HL-60 (cell line): ENCODE measurements around the gene SMC1B.
"Not testable (repeated sequence)": the region's sequence is repeated elsewhere in the genome, so short reads cannot be mapped to it uniquely, and the experiment has no call there.

Experiments
- DNase-seq, 2 experiments: peaks; one replicate each; pipeline ENCODE4 v3.0.0-alpha.2; 2010 to 2020; ENCODE audit warnings: low read depth in 1 of 2, low spot score in 1 of 2
- H3K27ac ChIP-seq: fragments of 250-450 bp; sonication (Bioruptor Pico); replicated peaks from 2 replicates; pipeline ENCODE4 v1.5.1; 2020; ENCODE audit warnings: mild to moderate bottlenecking, moderate library complexity
- H3K27me3 ChIP-seq: fragments of 250-450 bp; sonication (Bioruptor Pico); 2 replicates; pipeline ENCODE4 v1.5.1; 2021; ENCODE audit warnings: mild to moderate bottlenecking, moderate library complexity; ENCODE audit not compliant: insufficient read depth, poor library complexity, severe bottlenecking
- H3K4me3 ChIP-seq: replicated peaks from 2 replicates; pipeline ENCODE4 v1.5.1; 2011; ENCODE audit warnings: mild to moderate bottlenecking, control low read depth, low read length; ENCODE audit not compliant: insufficient read depth
- GABPA ChIP-seq: IDR thresholded peaks from 2 replicates; pipeline ENCODE4 v1.6.1; 2012; ENCODE audit warnings: low read depth
- POLR2AphosphoS5 ChIP-seq: IDR thresholded peaks from 2 replicates; pipeline ENCODE4 v1.6.1; 2012; ENCODE audit warnings: low read depth
- SPI1 ChIP-seq: IDR thresholded peaks from 2 replicates; pipeline ENCODE4 v1.6.1; 2012; ENCODE audit warnings: low read depth, mild to moderate bottlenecking, borderline replicate concordance
- TF ChIP-seq, protein P1 (sequence below): IDR thresholded peaks from one replicate; pipeline ENCODE4 v1.5.1; 2011; ENCODE audit warnings: low read length, control low read depth, inconsistent platforms; ENCODE audit not compliant: insufficient read depth
- TF ChIP-seq, protein P2 (sequence below): IDR thresholded peaks from 2 replicates; pipeline ENCODE4 v1.6.1; 2012; ENCODE audit warnings: low read depth; ENCODE audit not compliant: insufficient replicate concordance

Gene SMC1B

DNA sequence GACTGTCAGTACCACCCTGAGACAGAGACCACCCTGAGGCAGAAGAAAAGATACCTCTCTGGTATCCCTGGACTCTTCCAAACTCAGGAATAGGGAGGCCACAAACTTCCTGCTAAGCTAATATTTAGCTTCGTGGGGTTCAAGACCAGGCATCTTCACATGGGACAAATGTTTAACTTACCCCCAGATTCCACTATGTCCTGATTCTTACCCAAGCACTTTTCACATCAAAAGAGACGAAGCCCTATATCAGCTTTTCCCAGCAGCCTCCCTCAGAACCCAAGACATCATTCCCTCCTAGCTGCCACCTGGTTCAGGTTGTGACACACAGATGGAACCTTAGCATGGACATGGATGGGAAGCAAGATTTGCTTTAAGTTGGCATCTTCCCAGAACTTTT, 32.1 kb downstream of the SMC1B start:
- Histone ChIP-seq H3K4me3 (no peak overlapping the region), H3K27me3 (no peaks in the 10 kb centered on the region), H3K27ac (no peak overlapping the region)
- TF ChIP-seq SPI1 (no peak), GABPA (no peak)
- DNase-seq = no peak

DNA sequence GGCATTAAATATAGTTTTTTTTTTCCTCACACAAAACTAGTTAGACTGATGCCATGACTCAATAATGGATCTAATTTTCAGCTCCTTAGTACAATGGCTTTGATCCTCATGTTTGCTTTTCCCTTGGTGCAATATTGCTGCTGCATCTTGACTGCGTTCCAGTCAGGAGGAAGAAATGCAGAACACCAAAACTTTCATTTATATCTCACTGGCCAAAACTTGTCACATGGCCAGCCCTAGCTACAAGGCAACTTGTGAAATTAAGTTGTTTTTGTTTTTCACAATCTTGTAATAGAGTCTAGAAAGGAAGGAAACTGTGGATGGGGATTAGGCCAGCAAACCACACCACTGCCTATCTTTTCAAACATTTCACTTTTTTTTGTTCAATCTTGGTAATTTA, 36.7 kb downstream of the SMC1B start:
- Histone ChIP-seq H3K4me3 (no peak overlapping the region), H3K27ac (peak overlapping the region; percentile 63), H3K27me3 (no peaks in the 10 kb centered on the region)
- DNase-seq = peak; percentile 28 to 62
- TF ChIP-seq, protein P1, sequence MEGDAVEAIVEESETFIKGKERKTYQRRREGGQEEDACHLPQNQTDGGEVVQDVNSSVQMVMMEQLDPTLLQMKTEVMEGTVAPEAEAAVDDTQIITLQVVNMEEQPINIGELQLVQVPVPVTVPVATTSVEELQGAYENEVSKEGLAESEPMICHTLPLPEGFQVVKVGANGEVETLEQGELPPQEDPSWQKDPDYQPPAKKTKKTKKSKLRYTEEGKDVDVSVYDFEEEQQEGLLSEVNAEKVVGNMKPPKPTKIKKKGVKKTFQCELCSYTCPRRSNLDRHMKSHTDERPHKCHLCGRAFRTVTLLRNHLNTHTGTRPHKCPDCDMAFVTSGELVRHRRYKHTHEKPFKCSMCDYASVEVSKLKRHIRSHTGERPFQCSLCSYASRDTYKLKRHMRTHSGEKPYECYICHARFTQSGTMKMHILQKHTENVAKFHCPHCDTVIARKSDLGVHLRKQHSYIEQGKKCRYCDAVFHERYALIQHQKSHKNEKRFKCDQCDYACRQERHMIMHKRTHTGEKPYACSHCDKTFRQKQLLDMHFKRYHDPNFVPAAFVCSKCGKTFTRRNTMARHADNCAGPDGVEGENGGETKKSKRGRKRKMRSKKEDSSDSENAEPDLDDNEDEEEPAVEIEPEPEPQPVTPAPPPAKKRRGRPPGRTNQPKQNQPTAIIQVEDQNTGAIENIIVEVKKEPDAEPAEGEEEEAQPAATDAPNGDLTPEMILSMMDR = no peak
- no peak for TF ChIP-seq POLR2AphosphoS5
- TF ChIP-seq SPI1 = no peak; the same call in 1 of the 2 replicates

DNA sequence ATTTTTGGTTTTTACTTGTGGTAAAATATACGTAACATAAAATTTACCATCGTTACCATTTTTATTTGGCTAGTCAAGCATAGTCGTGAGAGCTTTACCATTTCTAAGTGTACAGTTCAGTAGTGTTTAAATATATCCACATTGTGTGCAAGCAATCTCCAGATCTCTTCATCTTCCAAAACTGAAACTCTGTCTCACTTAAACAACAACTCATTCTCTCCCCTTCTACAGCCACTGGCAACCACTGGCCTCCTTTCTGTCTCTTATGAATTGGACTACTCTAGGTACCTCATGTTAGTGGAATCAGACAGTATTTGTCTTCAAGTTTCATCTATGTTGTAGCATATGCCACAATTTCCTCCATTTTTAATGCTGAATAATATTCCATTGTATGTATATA, 37.4 kb downstream of the SMC1B start:
- no peak for DNase-seq
- Histone ChIP-seq H3K27ac (no peak overlapping the region; the same call in 1 of the 2 replicates), H3K4me3 (no peak overlapping the region), H3K27me3 (no peaks in the 10 kb centered on the region)
- TF ChIP-seq POLR2AphosphoS5 (no peak), GABPA (no peak), SPI1 (no peak)
- TF ChIP-seq, protein P2, sequence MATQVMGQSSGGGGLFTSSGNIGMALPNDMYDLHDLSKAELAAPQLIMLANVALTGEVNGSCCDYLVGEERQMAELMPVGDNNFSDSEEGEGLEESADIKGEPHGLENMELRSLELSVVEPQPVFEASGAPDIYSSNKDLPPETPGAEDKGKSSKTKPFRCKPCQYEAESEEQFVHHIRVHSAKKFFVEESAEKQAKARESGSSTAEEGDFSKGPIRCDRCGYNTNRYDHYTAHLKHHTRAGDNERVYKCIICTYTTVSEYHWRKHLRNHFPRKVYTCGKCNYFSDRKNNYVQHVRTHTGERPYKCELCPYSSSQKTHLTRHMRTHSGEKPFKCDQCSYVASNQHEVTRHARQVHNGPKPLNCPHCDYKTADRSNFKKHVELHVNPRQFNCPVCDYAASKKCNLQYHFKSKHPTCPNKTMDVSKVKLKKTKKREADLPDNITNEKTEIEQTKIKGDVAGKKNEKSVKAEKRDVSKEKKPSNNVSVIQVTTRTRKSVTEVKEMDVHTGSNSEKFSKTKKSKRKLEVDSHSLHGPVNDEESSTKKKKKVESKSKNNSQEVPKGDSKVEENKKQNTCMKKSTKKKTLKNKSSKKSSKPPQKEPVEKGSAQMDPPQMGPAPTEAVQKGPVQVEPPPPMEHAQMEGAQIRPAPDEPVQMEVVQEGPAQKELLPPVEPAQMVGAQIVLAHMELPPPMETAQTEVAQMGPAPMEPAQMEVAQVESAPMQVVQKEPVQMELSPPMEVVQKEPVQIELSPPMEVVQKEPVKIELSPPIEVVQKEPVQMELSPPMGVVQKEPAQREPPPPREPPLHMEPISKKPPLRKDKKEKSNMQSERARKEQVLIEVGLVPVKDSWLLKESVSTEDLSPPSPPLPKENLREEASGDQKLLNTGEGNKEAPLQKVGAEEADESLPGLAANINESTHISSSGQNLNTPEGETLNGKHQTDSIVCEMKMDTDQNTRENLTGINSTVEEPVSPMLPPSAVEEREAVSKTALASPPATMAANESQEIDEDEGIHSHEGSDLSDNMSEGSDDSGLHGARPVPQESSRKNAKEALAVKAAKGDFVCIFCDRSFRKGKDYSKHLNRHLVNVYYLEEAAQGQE = no peak
- TF ChIP-seq, protein P1 = no peak

DNA sequence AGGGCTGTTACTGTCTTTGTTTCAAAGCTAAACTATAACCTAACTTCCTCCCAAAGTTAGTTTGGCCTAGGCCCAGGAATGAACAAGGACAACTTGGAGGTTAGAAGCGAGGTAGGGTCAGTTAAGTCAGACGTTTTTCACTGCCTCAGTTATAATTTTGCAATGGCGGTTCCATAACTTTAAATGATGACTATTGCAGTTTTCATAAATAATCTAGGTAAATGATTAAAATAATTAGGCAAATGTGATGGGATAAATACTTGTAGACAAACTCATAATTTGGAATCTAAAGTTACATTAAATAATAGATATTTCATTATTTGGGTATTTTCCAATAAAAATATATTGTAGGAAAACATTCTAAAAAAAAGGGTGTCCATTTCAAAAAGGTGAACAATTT, 39.8 kb downstream of the SMC1B start:
- H3K27ac ChIP-seq, H3K4me3 ChIP-seq, H3K27me3 ChIP-seq, DNase-seq: not testable (repeated sequence)

DNA sequence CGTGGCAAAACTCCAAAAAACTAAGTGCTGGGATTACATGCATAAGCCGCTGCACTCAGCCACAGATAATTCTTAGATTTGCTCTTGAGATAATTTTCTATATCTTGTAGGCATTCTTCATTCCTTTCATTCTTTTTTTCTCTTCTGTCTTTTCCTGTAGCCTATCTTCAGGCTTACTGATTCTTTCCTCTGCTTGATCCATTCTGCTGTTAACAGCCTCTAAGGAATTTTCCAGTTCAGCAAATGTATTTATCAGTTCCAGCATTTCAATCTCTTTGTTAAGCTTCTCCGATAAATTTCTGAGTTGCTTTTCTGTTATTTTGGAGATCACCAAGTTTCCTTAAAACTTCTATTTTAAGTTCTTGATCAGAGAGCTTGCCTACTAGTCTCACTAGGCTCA, 46.7 kb downstream of the SMC1B start:
- DNase-seq = no peak
- Histone ChIP-seq H3K4me3 (no peak overlapping the region), H3K27me3 (no peaks in the 10 kb centered on the region), H3K27ac (no peak overlapping the region)
- no peak for TF ChIP-seq GABPA
- TF ChIP-seq POLR2AphosphoS5 = no peak
- no peak for TF ChIP-seq SPI1
- TF ChIP-seq, protein P2 = no peak
- TF ChIP-seq, protein P1 = no peak
